Astrocyte of the spinal cord (primary cell): ENCODE data around the gene SERPINE2.

Experiments
- DNase-seq: peaks from one replicate; pipeline ENCODE4 v3.0.0; 2011; ENCODE audit warnings: low read depth, low spot score
- H3K4me3 ChIP-seq: 2 replicates; pipeline ENCODE4 v1.5.1; 2011; ENCODE audit warnings: low read depth, mild to moderate bottlenecking, low read length, moderate library complexity
- in situ Hi-C: cut with HindIII; loops from 2 replicates; pipeline ENCODE4 v1.10.0; 2017; ENCODE audit warnings: low sequenced_read_pairs
- TF ChIP-seq, protein P1 (sequence below): IDR thresholded peaks from 2 replicates; pipeline ENCODE4 v1.5.1; 2012; ENCODE audit warnings: low read depth, mild to moderate bottlenecking, low read length, inconsistent platforms

SERPINE2 gene

DNA sequence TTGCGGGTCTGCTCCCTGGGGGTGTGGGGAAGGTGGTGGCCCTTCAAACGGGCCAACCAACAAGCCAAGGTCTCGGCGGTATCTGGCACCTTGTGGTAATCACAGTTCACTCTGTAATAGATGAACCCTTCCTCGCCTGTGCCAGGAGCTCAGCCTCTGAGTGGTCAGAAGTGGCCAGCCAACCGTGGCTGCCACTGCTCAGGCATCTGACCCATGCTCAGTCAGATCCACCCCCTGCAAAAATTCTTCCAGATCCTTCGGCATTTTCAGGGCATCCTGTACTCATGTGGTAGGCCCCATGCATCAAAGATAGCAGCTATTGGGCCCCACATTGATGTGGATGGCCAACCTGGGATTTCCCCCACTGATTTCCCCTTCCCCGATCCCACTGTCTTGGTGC, 39.6 kb upstream of the SERPINE2 start:
- DNase-seq, result no peak
- in situ Hi-C loops, result no loop called here
- H3K4me3 ChIP-seq, result no peak overlapping the region
- TF ChIP-seq, protein P1, sequence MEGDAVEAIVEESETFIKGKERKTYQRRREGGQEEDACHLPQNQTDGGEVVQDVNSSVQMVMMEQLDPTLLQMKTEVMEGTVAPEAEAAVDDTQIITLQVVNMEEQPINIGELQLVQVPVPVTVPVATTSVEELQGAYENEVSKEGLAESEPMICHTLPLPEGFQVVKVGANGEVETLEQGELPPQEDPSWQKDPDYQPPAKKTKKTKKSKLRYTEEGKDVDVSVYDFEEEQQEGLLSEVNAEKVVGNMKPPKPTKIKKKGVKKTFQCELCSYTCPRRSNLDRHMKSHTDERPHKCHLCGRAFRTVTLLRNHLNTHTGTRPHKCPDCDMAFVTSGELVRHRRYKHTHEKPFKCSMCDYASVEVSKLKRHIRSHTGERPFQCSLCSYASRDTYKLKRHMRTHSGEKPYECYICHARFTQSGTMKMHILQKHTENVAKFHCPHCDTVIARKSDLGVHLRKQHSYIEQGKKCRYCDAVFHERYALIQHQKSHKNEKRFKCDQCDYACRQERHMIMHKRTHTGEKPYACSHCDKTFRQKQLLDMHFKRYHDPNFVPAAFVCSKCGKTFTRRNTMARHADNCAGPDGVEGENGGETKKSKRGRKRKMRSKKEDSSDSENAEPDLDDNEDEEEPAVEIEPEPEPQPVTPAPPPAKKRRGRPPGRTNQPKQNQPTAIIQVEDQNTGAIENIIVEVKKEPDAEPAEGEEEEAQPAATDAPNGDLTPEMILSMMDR, result no peak

DNA sequence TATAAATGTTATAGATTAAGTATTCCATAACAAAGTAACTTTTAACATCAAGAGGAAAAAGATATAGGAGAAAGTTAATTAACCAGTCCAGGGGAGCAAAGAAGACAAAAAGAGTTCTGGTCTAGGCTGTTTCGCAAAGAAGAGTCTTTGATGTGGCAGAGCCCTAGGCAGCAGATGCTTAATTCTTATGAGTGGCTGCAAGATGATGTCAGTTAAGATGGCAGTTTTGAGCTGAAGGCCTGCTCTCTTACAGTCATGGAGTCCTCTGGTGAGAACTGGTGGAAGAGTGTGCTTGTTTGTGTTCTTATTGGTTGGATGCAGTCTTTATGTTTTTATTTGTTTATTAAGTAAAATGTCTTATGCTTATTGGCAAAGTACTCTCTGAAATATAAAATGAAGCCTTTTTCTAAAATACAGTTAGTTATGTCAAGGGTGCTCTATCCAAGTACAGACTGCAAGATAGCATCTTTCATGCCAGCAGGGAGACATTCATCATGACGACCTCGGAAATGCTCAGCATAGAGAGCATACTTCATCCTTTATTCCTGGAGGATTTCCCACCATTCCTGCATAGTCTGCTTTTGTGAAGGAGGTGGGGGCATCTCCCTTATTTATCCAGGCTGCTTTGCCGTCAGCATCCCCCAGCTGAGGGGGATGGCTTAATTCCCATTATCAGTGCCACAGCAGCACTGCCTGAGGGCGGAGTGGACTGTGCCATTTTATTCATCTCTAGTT, 38.9 kb upstream of the SERPINE2 start:
- no peak for DNase-seq
- in situ Hi-C loops, result no loop called here
- no peak overlapping the region for H3K4me3 ChIP-seq
- TF ChIP-seq, protein P1, result no peak

DNA sequence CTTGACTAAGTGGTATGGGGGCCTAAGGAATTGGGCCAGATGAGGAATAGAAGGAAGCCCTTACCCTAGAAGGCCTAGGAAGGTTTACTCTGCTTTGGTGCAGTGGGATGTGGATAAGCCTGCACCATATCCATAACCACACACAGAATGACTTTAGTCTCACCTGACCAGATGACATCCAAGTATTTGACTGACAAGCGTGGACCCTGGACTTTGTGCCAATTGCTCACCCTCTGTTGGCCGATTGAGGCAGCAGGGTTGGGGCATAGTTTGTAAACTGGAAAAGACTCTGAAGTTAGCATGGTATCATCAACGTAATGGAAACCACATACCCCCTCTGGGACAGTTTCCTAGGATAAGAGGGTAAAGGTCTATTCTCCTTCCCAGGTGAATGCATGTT, 36.5 kb upstream of the SERPINE2 start:
- no peak for DNase-seq
- no peak overlapping the region for H3K4me3 ChIP-seq
- in situ Hi-C loops, result no loop called here
- TF ChIP-seq, protein P1, result no peak

DNA sequence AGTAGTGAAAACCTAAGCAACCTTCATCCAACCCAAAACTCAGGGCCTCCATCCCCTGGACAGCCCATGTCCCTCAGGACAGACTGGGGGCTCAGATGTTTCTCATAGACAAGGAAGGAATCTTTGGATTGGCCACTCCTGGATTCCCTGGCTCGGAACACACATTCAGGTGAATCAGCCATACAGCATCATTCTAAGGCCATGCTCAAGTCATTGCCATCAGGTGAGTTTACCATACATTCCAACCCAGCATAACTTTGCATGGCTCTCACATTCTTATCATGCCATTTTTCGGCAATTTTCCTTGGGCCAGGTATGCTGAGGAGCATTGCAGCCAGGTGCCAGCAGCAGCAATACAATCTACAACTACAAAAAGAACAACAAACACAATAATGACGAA, 34.6 kb upstream of the SERPINE2 start:
- no peak overlapping the region for H3K4me3 ChIP-seq
- TF ChIP-seq, protein P1, result no peak
- in situ Hi-C loops, result no loop called here
- no peak for DNase-seq

DNA sequence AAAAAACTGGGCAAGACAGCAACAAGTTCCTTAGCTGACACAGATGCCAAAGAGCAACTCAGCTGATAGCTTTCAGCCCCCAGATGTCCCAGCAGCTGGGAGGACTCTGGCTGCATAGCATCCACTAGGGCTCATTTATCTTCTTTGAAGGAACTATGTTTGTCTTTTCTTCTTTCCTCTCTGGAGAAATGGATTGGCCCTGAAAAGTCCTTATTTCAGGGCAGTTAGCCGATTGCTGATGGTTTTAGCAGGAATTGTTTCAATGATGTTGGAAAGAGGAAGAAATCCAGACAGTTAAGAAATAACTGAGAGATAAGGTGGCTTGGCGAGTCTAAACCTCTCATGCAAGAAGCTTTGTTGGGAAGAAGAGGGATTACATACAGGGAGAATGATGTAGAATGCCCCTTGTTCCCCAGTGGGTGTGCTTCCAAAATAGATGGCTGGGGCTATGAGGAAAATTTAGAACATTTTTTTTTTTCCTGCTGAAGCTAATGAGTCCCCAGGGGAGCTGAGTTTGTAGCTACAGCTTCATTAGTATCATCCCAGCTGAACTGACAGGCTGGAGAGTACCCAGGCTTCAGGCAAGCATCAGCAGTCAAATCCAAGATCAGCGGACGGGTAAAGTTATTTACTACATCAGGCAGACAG, 33.6 kb upstream of the SERPINE2 start:
- TF ChIP-seq, protein P1, result no peak
- in situ Hi-C loops, result no loop called here
- no peak overlapping the region for H3K4me3 ChIP-seq
- DNase-seq, result no peak

DNA sequence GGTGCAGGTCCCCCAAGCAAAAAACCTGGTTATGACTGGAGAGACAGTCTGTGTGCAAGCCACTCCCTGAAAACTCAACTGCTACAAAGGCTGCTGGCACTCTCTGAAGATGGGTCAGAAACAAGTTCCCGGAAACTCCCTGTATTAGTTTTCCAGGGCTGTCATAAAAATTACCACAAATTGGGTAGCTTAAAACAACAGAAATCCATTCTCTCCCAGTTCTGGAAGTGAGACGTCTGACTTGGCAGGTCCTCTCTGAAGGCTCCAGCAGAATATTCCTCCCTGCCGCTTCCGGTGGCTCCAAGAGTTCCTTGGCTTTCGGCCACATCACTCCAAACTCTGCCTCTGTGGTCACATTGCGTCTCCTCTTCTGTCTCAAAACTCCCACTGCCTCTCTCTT, 30.1 kb upstream of the SERPINE2 start:
- TF ChIP-seq, protein P1, result no peak
- in situ Hi-C loops, result no loop called here
- no peak for DNase-seq
- no peak overlapping the region for H3K4me3 ChIP-seq
